Chondrocyte (in vitro differentiated cells): ENCODE results near the gene TNNC1. TPM values are rescaled to one million over a fixed set of nuclear protein-coding genes. Genes with fewer than 3 reads are reported as not detected.
A peak's percentile ranks its signal among the peaks of the same experiment; 100 is the strongest.

Source experiments
- DNase-seq: peaks from one replicate; pipeline ENCODE4 v3.0.0; 2021; ENCODE audit warnings: mixed read lengths, low spot score
- H3K27ac Mint-ChIP-seq: one replicate; pipeline ENCODE4 v1.8.0; 2021; ENCODE audit warnings: mild to moderate bottlenecking, moderate library complexity, mixed read lengths; ENCODE audit not compliant: unreplicated experiment
- H3K27me3 Mint-ChIP-seq: 2 replicates; pipeline ENCODE4 v1.8.0; 2021; ENCODE audit warnings: low read depth, mixed read lengths
- H3K36me3 Mint-ChIP-seq: 2 replicates; pipeline ENCODE4 v1.8.0; 2021; ENCODE audit warnings: low read depth, mixed read lengths
- H3K4me1 Mint-ChIP-seq: 2 replicates; pipeline ENCODE4 v1.8.0; 2021; ENCODE audit warnings: low read depth, mild to moderate bottlenecking, mixed read lengths
- H3K4me3 Mint-ChIP-seq: one replicate; pipeline ENCODE4 v1.8.0; 2021; ENCODE audit warnings: mild to moderate bottlenecking, moderate library complexity, mixed read lengths; ENCODE audit not compliant: unreplicated experiment
- H3K9me3 Mint-ChIP-seq: 2 replicates; pipeline ENCODE4 v1.8.0; 2021; ENCODE audit warnings: low read depth, mixed read lengths
- total RNA-seq: library from RNA; stranded (reverse); gene quantifications from 3 replicates; pipeline ENCODE4 v1.2.1, GENCODE V29; 2021
- TF ChIP-seq, protein P1 (sequence below): fragments of 200-600 bp; sonication (generic); IDR thresholded peaks from 2 replicates; pipeline ENCODE4 v1.5.0; 2021; ENCODE audit warnings: antibody characterized with exemption, mild to moderate bottlenecking, moderate library complexity

TNNC1 gene
- total RNA-seq, 1 donor from 2014 or later = 12.7 TPM

DNA sequence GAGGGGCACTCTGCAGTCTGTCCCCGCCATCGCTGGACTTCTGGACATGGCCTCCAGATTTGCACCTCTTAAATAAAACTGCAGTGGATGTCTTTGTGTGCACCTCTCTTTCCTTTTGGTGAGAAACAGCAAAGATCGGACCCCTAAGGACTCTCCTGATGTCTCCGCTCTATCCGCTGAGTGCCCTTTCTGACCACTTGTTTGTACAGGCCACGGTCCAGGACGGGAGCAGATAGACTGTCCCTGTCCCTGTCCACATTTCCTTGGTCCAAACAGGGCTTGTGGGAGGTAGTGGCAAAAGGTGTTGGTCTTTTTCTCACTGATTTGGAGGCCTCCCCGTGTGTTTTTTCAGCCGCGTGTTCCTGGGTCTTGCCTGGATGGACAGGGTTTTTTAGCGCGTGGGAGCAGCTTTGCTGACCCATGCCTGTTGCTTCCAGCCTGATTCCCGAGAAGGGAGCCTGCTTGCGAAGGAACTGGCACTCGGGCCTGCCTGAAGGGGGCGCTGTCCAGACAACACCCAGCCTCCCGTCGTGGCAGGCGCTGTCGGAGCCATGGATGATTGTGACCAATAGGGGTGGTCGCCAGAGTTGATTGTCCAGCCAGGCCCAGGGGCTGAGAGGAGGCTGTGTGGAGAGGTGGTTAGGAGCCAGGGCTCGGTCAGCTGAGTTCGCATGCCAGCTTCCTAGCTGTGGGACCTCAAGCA, 28.1 kb upstream of the TNNC1 start:
- DNase-seq = peak; percentile 81
- TF ChIP-seq, protein P1, sequence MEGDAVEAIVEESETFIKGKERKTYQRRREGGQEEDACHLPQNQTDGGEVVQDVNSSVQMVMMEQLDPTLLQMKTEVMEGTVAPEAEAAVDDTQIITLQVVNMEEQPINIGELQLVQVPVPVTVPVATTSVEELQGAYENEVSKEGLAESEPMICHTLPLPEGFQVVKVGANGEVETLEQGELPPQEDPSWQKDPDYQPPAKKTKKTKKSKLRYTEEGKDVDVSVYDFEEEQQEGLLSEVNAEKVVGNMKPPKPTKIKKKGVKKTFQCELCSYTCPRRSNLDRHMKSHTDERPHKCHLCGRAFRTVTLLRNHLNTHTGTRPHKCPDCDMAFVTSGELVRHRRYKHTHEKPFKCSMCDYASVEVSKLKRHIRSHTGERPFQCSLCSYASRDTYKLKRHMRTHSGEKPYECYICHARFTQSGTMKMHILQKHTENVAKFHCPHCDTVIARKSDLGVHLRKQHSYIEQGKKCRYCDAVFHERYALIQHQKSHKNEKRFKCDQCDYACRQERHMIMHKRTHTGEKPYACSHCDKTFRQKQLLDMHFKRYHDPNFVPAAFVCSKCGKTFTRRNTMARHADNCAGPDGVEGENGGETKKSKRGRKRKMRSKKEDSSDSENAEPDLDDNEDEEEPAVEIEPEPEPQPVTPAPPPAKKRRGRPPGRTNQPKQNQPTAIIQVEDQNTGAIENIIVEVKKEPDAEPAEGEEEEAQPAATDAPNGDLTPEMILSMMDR = peak; percentile 74
- peaks cover 19% of the 10 kb centered on the region for H3K4me1 Mint-ChIP-seq
- no peak overlapping the region for H3K27ac Mint-ChIP-seq
- peaks cover 38% of the 10 kb centered on the region for H3K36me3 Mint-ChIP-seq
- H3K27me3 Mint-ChIP-seq = no peaks in the 10 kb centered on the region
- H3K9me3 Mint-ChIP-seq = no peaks in the 10 kb centered on the region
- no peak overlapping the region for H3K4me3 Mint-ChIP-seq

DNA sequence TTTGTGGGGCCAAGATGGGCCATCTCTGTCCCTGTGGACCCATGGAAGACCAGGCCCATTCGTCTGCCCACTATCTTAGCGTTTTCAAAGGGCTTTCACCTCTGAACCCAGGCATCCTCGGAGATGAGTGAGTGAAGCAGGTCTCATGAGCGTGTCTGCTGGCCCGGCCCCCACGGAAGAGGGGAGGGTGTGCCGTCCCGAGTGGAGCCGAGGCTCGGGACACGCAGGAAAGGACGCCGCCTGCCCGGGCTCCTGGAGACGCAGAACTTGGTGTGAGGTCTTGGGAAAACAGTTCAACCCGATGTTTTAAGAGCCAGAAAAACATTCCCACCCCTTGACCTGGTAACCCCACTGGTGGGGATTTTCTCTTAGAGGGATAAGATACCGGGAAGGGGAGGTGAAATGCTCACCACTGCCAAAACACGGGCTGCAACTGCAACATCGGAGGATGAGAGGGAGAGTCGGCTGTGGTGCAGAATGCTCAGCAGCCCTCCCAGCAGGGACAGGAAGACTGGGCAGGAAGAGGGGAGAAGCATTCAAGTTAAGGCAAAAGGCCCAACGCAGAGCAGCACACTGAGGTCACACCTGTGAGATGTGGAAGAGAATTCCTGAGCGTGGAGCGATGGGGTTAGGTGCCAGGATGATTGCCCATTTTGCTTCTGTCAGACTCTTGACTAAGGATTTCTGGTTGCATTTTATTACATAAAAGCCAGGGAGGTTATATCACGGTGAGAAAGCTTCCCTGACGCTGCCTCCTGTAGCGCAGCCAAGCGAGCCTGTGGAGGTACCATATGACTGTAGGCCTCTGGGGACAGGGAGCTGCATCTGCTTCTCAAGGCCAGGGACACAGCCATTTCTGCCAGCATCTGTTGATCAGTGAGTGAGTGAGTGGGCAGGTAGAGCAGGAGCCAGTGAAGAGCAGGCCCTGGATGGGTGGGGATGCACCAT, 27.2 kb upstream of the TNNC1 start:
- TF ChIP-seq, protein P1 = no peak
- peaks cover 40% of the 10 kb centered on the region for H3K36me3 Mint-ChIP-seq
- no peaks in the 10 kb centered on the region for H3K27me3 Mint-ChIP-seq
- no peak overlapping the region for H3K4me3 Mint-ChIP-seq
- H3K27ac Mint-ChIP-seq = no peak overlapping the region
- peak; percentile 80 for DNase-seq
- H3K4me1 Mint-ChIP-seq = peaks cover 19% of the 10 kb centered on the region
- H3K9me3 Mint-ChIP-seq = no peaks in the 10 kb centered on the region

DNA sequence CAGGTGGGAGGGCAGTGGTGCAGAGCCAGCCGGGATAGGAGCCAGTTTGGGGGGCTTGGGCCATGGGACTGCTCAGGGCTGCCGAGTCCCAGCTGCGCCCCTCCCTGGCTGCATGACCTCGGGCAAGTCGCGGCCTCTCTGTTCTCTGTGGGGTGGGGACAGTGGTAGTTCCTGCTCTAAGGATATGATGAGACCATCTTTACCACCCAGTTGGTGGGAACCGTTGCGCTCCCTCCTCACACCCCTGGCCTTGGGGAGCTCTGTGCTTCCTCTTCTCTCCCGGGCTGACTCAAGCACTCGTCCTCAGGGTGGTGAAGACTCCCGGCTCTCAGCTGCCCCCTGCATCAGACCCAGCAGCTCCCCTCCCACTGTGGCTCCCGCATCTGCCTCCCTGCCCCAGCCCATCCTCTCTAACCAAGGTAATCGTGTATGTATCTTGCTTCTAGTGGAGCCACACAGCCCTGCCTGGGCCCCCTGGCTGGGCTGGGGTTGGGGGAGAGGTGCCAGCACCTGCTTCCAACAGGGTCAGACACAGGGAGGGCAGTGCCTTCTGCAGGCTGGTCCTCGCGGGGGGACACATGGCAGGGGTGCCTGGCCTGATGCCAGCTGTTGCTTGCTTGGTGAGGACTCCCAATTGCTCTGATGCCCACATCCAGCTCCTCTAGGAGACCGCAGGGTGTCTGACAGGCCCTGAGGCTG, 26.2 kb upstream of the TNNC1 start:
- Mint-ChIP-seq H3K4me1 (peaks cover 19% of the 10 kb centered on the region), H3K27me3 (no peaks in the 10 kb centered on the region), H3K4me3 (no peak overlapping the region), H3K9me3 (no peaks in the 10 kb centered on the region), H3K36me3 (peaks cover 39% of the 10 kb centered on the region), H3K27ac (no peak overlapping the region)
- DNase-seq = peak; percentile 92
- TF ChIP-seq, protein P1 = no peak

DNA sequence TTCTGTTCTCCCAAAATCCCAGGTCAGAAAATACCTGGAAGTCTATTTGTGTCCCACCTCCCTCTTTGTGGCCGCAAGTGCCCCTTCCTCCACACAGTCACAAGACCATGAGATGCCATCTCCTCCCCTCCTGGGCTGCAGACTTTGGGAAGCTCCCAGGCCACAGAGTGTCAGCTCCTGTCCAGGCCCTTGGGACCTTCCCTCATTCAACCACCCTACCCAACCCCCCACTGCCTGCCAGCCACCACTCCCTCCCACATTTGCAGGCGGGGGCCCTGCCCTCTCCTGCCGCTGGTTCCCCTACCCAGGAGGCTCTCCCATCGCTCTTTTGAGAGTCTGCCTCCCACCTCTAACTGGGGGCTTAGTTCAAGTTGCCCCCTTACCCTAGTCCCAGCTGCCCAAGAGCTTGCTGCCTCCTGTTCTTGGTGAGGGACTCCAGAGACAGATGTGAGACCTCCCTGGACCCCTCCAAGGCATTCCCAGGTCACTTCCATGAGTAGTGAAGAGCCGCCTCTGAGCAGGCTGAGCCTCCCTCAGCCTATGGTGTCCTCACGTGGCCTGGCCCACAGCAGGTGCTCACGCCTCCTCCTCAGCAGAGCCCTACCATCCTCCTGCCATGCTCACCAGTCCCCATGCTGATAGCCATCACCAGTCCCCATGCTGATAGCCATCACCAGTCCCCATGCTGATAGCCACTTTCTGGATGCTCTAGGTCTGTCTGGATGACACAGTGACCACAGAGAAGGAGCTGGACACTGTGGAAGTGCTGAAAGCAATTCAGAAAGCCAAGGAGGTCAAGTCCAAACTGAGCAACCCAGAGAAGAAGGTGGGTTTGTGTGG, 25.4 kb upstream of the TNNC1 start:
- Mint-ChIP-seq H3K9me3 (no peaks in the 10 kb centered on the region), H3K27ac (peak overlapping the region; percentile 29), H3K36me3 (peaks cover 39% of the 10 kb centered on the region), H3K27me3 (no peaks in the 10 kb centered on the region), H3K4me1 (peaks cover 18% of the 10 kb centered on the region), H3K4me3 (no peak overlapping the region)
- no peak for DNase-seq
- TF ChIP-seq, protein P1 = no peak
